Neural cell (in vitro differentiated cells): Measurements from ENCODE around the gene TSPO. TPM values are rescaled to one million over a fixed set of nuclear protein-coding genes. Genes with fewer than 3 reads are reported as not detected.

Source experiments
- H2AFZ ChIP-seq: fragments of 200-600, 300-800 bp; sonication (generic), shearing (Covaris generic); 2 replicates; pipeline ENCODE4 v1.6.0; 2014; ENCODE audit warnings: low read depth, mild to moderate bottlenecking, antibody characterized with exemption, low read length, moderate library complexity
- H3F3A ChIP-seq: fragments of 200-600 bp; shearing (Covaris generic); 2 replicates; pipeline ENCODE4 v1.6.1; 2016; ENCODE audit warnings: mild to moderate bottlenecking, moderate library complexity, mixed read lengths, antibody characterized with exemption, low read length; ENCODE audit not compliant: insufficient read depth, poor library complexity, severe bottlenecking
- H3K27ac ChIP-seq: fragments of 200-600, 300-800 bp; sonication (generic), shearing (Covaris generic); 2 replicates; pipeline ENCODE4 v1.5.1; 2014; ENCODE audit warnings: mild to moderate bottlenecking, low read length, moderate library complexity
- H3K27me3 ChIP-seq: fragments of 300-800, 200-600 bp; sonication (generic), shearing (Covaris generic); 2 replicates; pipeline ENCODE4 v1.6.0; 2014; ENCODE audit warnings: mild to moderate bottlenecking, low read depth, low read length, moderate library complexity; ENCODE audit not compliant: insufficient read depth
- H3K36me3 ChIP-seq: fragments of 300-800, 200-600 bp; sonication (generic), shearing (Covaris generic); 2 replicates; pipeline ENCODE4 v1.5.1; 2014; ENCODE audit warnings: mild to moderate bottlenecking, antibody characterized with exemption, low read length, moderate library complexity; ENCODE audit not compliant: insufficient read depth
- H3K4me2 ChIP-seq: fragments of 300-800, 200-600 bp; sonication (generic), shearing (Covaris generic); 2 replicates; pipeline ENCODE4 v1.6.0; 2014; ENCODE audit warnings: mild to moderate bottlenecking, low read length
- H3K4me3 ChIP-seq: fragments of 300-800, 200-600 bp; sonication (generic), shearing (Covaris generic); 2 replicates; pipeline ENCODE4 v1.5.1; 2014; ENCODE audit warnings: mild to moderate bottlenecking, low read length, moderate library complexity
- H3K79me2 ChIP-seq: fragments of 200-600 bp; shearing (Covaris generic); replicated peaks from 2 replicates; pipeline ENCODE4 v1.6.0; 2014; ENCODE audit warnings: mild to moderate bottlenecking, low read length, moderate library complexity; ENCODE audit not compliant: insufficient read depth
- H3K9ac ChIP-seq: fragments of 300-800, 200-600 bp; sonication (generic), shearing (Covaris generic); 2 replicates; pipeline ENCODE4 v1.6.1; 2016; ENCODE audit warnings: mild to moderate bottlenecking, low read length, mixed read lengths
- H3K9me2 ChIP-seq: fragments of 200-600 bp; shearing (Covaris generic); 2 replicates; pipeline ENCODE4 v1.6.1; 2016; ENCODE audit warnings: mild to moderate bottlenecking, low read length, mixed read lengths; ENCODE audit not compliant: insufficient read depth
- H3K9me3 ChIP-seq: fragments of 200-600, 300-800 bp; sonication (generic), shearing (Covaris generic); 2 replicates; pipeline ENCODE4 v1.6.1; 2016; ENCODE audit warnings: mild to moderate bottlenecking, mixed run types, low read length, moderate library complexity, mixed read lengths
- H4K20me1 ChIP-seq: fragments of 200-600 bp; shearing (Covaris generic); 2 replicates; pipeline ENCODE4 v1.6.1; 2016; ENCODE audit warnings: mild to moderate bottlenecking, mixed run types; ENCODE audit not compliant: insufficient read depth
- CTCF ChIP-seq: fragments of 450-650 bp; IDR thresholded peaks from 2 replicates; pipeline ENCODE4 v1.5.1; 2014; ENCODE audit warnings: antibody characterized with exemption, mild to moderate bottlenecking, moderate library complexity; ENCODE audit not compliant: poor library complexity, severe bottlenecking
- EP300 ChIP-seq: fragments of 450-650 bp; conservative IDR thresholded peaks from 2 replicates; pipeline ENCODE4 v1.6.1; 2014; ENCODE audit warnings: antibody characterized with exemption, mild to moderate bottlenecking, moderate library complexity; ENCODE audit not compliant: poor library complexity, severe bottlenecking
- EZH2 ChIP-seq: fragments of 200-600, 300-800 bp; shearing (Covaris generic), sonication (generic); IDR thresholded peaks from 2 replicates; pipeline ENCODE4 v1.6.1; 2014; ENCODE audit warnings: antibody characterized with exemption, low read length, borderline replicate concordance, mild to moderate bottlenecking; ENCODE audit not compliant: insufficient read depth, poor library complexity, severe bottlenecking
- MXI1 ChIP-seq: fragments of 450-650 bp; conservative IDR thresholded peaks from 2 replicates; pipeline ENCODE4 v1.6.1; 2014; ENCODE audit warnings: antibody characterized with exemption, mild to moderate bottlenecking; ENCODE audit not compliant: poor library complexity, severe bottlenecking
- POLR2AphosphoS5 ChIP-seq: IDR thresholded peaks from 2 replicates; pipeline ENCODE4 v1.6.1; 2012
- RAD21 ChIP-seq: fragments of 450-650 bp; conservative IDR thresholded peaks from 2 replicates; pipeline ENCODE4 v1.6.1; 2014; ENCODE audit warnings: antibody characterized with exemption, mild to moderate bottlenecking, moderate library complexity
- REST ChIP-seq: IDR thresholded peaks from 2 replicates; pipeline ENCODE4 v1.6.1; 2012; ENCODE audit warnings: borderline replicate concordance
- SMC3 ChIP-seq: fragments of 450-650 bp; conservative IDR thresholded peaks from 2 replicates; pipeline ENCODE4 v1.6.1; 2014; ENCODE audit warnings: antibody characterized with exemption, mild to moderate bottlenecking, moderate library complexity; ENCODE audit not compliant: poor library complexity
- TAF1 ChIP-seq: IDR thresholded peaks from 2 replicates; pipeline ENCODE4 v1.6.1; 2012; ENCODE audit warnings: low read depth
- polyA plus RNA-seq: library from polyadenylated mRNA; depleted of rRNA; stranded (reverse); fragments of >200 nt; gene quantifications from 2 replicates; pipeline ENCODE4 v1.2.3, GENCODE V29; 2014

The TSPO gene
- polyA plus RNA-seq, 1 donor from 2014 or later = not detected

DNA sequence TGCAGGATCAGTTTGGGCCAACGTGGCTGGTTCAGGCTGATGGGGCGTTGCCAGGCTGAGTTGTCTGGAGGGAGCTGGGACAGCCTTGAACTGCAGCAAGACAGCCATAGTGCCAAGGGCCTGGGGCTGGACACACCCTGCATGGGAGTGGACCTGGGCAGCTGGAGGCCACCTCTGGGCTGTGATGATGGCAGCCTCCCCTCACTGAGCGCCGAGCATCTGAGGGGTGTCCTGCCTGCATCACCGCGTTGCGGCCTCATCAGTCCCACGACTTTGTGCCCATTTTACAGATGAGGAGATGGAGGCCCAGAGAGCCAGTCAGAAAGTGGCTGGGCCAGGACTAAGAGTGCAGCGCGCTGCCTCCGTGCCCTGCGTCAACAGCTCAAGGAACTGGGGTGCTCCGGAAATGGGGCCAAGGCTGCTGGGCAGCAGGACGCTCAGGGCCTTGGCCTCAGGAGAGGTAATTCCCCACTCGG lies 590 bp upstream of the TSPO start:
- Histone ChIP-seq H2AFZ (no peak overlapping the region), H3K79me2 (no peaks in the 10 kb centered on the region), H3K4me3 (no peak overlapping the region), H3K36me3 (no peaks in the 10 kb centered on the region), H3F3A (no peaks in the 10 kb centered on the region), H3K27me3 (peaks cover 16% of the 10 kb centered on the region), H3K9me2 (no peaks in the 10 kb centered on the region), H3K9ac (no peak overlapping the region), H3K27ac (no peak overlapping the region), H4K20me1 (no peaks in the 10 kb centered on the region), H3K9me3 (no peaks in the 10 kb centered on the region), H3K4me2 (no peak overlapping the region)
- TF ChIP-seq TAF1 = no peak
- TF ChIP-seq MXI1 = no peak
- TF ChIP-seq REST = no peak
- no peak for TF ChIP-seq CTCF

GRCh38 chr22:43152003-43152356 lies 621 bp downstream of the TSPO start:
- H3K4me2 ChIP-seq = no peak overlapping the region
- H3K27ac ChIP-seq = no peak overlapping the region
- H3K27me3 ChIP-seq = peaks cover 16% of the 10 kb centered on the region
- no peaks in the 10 kb centered on the region for H3K9me3 ChIP-seq
- H3K9ac ChIP-seq = no peak overlapping the region
- no peak overlapping the region for H2AFZ ChIP-seq
- H3K9me2 ChIP-seq = no peaks in the 10 kb centered on the region
- H3K36me3 ChIP-seq = no peaks in the 10 kb centered on the region
- no peak overlapping the region for H3K4me3 ChIP-seq
- no peaks in the 10 kb centered on the region for H4K20me1 ChIP-seq
- TF ChIP-seq SMC3 (no peak), POLR2AphosphoS5 (no peak), EP300 (no peak), TAF1 (no peak), MXI1 (no peak), CTCF (no peak), REST (no peak), RAD21 (no peak), EZH2 (no peak)
- no peaks in the 10 kb centered on the region for H3F3A ChIP-seq
- no peaks in the 10 kb centered on the region for H3K79me2 ChIP-seq
